GM21786 (cell line): ENCODE data around the gene PHLDA3.
"Not testable (repeated sequence)": the region's sequence is repeated elsewhere in the genome, so short reads cannot be mapped to it uniquely, and the experiment has no call there.

Source experiments
- ATAC-seq: cut with Tn5 transposase; IDR thresholded peaks from one replicate; pipeline ENCODE4 v1.9.1; 2021; ENCODE audit not compliant: unreplicated experiment

PHLDA3 gene

GRCh38 chr1:201488830-201489589 is 20.0 kb upstream of the PHLDA3 start:
- no peak for ATAC-seq

- no peak for ATAC-seq
Observed at GRCh38 chr1:201487742-201488141, 18.8 kb upstream of the PHLDA3 start.

- no peak for ATAC-seq
Observed at GRCh38 chr1:201486187-201486586, 17.2 kb upstream of the PHLDA3 start.

- ATAC-seq: no peak
Observed at GRCh38 chr1:201485184-201485774, 16.3 kb upstream of the PHLDA3 start.

- ATAC-seq: no peak
Observed at GRCh38 chr1:201483373-201483949, 14.5 kb upstream of the PHLDA3 start.

GRCh38 chr1:201482755-201483154 is 13.8 kb upstream of the PHLDA3 start:
- peak; percentile 22 for ATAC-seq

- ATAC-seq: peak; percentile 70
Observed at GRCh38 chr1:201481761-201482493, 12.9 kb upstream of the PHLDA3 start.

GRCh38 chr1:201481004-201481380 is 12.0 kb upstream of the PHLDA3 start:
- no peak for ATAC-seq

GRCh38 chr1:201480231-201481003 is 11.4 kb upstream of the PHLDA3 start:
- peak; percentile 54 for ATAC-seq

- ATAC-seq: no peak
Observed at GRCh38 chr1:201479201-201479730, 10.3 kb upstream of the PHLDA3 start.

GRCh38 chr1:201478666-201479065 is 9.7 kb upstream of the PHLDA3 start:
- ATAC-seq: not testable (repeated sequence)

GRCh38 chr1:201476670-201477344 is 7.8 kb upstream of the PHLDA3 start:
- ATAC-seq: no peak

- no peak for ATAC-seq
Observed at GRCh38 chr1:201475915-201476669, 7.1 kb upstream of the PHLDA3 start.

- no peak for ATAC-seq
Observed at GRCh38 chr1:201475130-201475529, 6.1 kb upstream of the PHLDA3 start.

- no peak for ATAC-seq
Observed at GRCh38 chr1:201473296-201473695, 4.3 kb upstream of the PHLDA3 start.

- not testable (repeated sequence) for ATAC-seq
Observed at GRCh38 chr1:201472321-201472720, 3.3 kb upstream of the PHLDA3 start.

- ATAC-seq: no peak
Observed at GRCh38 chr1:201471772-201472171, 2.8 kb upstream of the PHLDA3 start.

- no peak for ATAC-seq
Observed at GRCh38 chr1:201470581-201470980, 1.6 kb upstream of the PHLDA3 start.

GRCh38 chr1:201469645-201470074 is 672 bp upstream of the PHLDA3 start:
- no peak for ATAC-seq
